T-cell (primary cell): Measurements from ENCODE around the gene SH3GLB1. TPM values are rescaled to one million over a fixed set of nuclear protein-coding genes. Genes with fewer than 3 reads are reported as not detected.

Source experiments
- total RNA-seq, 35 experiments: library from RNA in 6 of 35; stranded (reverse) in 6 of 35; fragments of 120-200 nt in 1 of 35; gene quantifications; one replicate each; pipeline versions ENCODE4 v1.2.1 to v1.2.4 and lab custom pipeline; 2013 to 2026

SH3GLB1 gene
- total RNA-seq, 5 donors from 2014 or later (not counting 1 experiment from before 2014, with no cell fraction given): 42.2 to 48.0 (median 45.8) TPM

Other genes starting within 250 kb of the SH3GLB1 start
- gene CLCA1, start 235.6 kb upstream of the SH3GLB1 start, total RNA-seq: under 1 TPM in 3 of 5 donors, not detected in 2; 0.12 to 0.25 (median 0.23) TPM
- not detected for gene CLCA4, start 157.5 kb upstream of the SH3GLB1 start, total RNA-seq
- gene SELENOF, start 209.6 kb downstream of the SH3GLB1 start, total RNA-seq: 100 to 1,000 TPM; 141 to 165 (median 145) TPM
- 10 to 100 TPM; 10.5 to 14.0 (median 11.0) TPM for gene HS2ST1, start 210.1 kb downstream of the SH3GLB1 start, total RNA-seq